ENCODE measurements around the gene FYTTD1. TPM values are rescaled to one million over a fixed set of nuclear protein-coding genes. Genes with fewer than 3 reads are reported as not detected.

The FYTTD1 gene
- total and polyA plus RNA-seq, 2 of the 4 experiments (the other 2 are of a cell fraction), result 20.4 to 50.2 TPM

DNA sequence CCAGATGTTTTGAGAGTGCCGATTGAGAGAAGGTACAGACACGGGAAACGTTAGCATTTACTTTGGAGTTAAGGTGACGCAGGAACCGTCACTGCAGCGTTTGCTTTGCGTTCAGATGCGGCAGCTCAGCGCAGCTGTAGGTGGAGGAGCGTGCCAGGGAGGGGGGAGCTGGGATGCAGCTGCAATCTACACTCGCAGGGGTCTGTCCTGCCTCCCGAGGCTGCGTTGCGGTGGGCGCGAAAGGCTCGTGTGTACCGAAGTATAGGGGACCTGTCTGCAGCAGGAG is 425 bp upstream of the FYTTD1 start:
- peak overlapping the region; percentile 75; the same call in 1 of the 2 replicates for H4K5ac ChIP-seq (ENCODE audit: low read depth, low read length)
- ChIA-PET CTCF (interaction anchor here (0.5 to 0.7 kb wide), 3 partner anchors 36 to 185 kb away, joined by 3 read pairs; no protein-coding TSS in a partner anchor), POLR2A (ENCODE audit: unreplicated experiment) (no interaction called here)
- dilution Hi-C loops (cut with HindIII; ENCODE audit: low sequenced_read_pairs, unreplicated experiment), result no loop called here
- H2BK5ac ChIP-seq (ENCODE audit: low read depth, low read length, poor library complexity, severe bottlenecking), result peak overlapping the region; percentile 80
- peak overlapping the region; percentile 67 for H4K91ac ChIP-seq (ENCODE audit: insufficient read depth, low read depth, low read length)
- no TSS peak for BruUV-seq (replicated peaks)
- H2AK9ac ChIP-seq (replicated peaks; ENCODE audit: low read depth, low read length, poor library complexity), result peak overlapping the region; percentile 85
- H3K27ac ChIP-seq (ENCODE audit: insufficient read depth, low read length), result peak overlapping the region; percentile 85
- peak overlapping the region; percentile 88 for H3K9ac ChIP-seq (ENCODE audit: low read depth, low read length)
- no peaks in the 10 kb centered on the region for H3K27me3 ChIP-seq (ENCODE audit: control insufficient read depth, insufficient read depth, low read length)
- peak overlapping the region; percentile 77 for H3K14ac ChIP-seq (replicated peaks; ENCODE audit: low read depth, low read length)
- H3K18ac ChIP-seq (ENCODE audit: low read depth, low read length), result peak overlapping the region; percentile 72
- intact Hi-C loops (cut with micrococcal nuclease), result loop anchor here (1.0 kb wide), 1 partner anchor 12 kb away; no protein-coding TSS in a partner anchor
- peaks cover 3% of the 10 kb centered on the region; the same call in 1 of the 2 replicates for H3K9me1 ChIP-seq (ENCODE audit: insufficient read depth, low read length)
- peak overlapping the region; percentile 92; the same call in 2 of the 3 replicates for H2BK15ac ChIP-seq (ENCODE audit: low read depth, low read length)
- peak overlapping the region; percentile 45 to 70 for H4K8ac ChIP-seq (ENCODE audit: low read depth in 2 of 2, low read length in 2 of 2)
- peak overlapping the region; percentile 99 for H3K4me2 ChIP-seq (ENCODE audit: low read depth, low read length)
- H3K23ac ChIP-seq (ENCODE audit: low read depth, low read length), result peak overlapping the region; percentile 98
- H4K20me1 ChIP-seq (ENCODE audit: insufficient read depth, low read length), result peaks cover 39% of the 10 kb centered on the region
- H2AK5ac ChIP-seq (ENCODE audit: low read depth, low read length), result peak overlapping the region; percentile 23; the same call in 1 of the 2 replicates
- H3K56ac ChIP-seq (ENCODE audit: extremely low read depth, insufficient read depth, low read length), result peak overlapping the region; percentile 56; the same call in 1 of the 2 replicates
- no peaks in the 10 kb centered on the region for H3K36me3 ChIP-seq (ENCODE audit: control insufficient read depth, insufficient read depth, low read length)
- H2BK120ac ChIP-seq (ENCODE audit: low read depth, low read length), result peak overlapping the region; percentile 75
- in situ Hi-C loops (cut with MboI; ENCODE audit: low sequenced_read_pairs), result no loop called here
- peak overlapping the region; percentile 100 for H2AFZ ChIP-seq (replicated peaks; ENCODE audit: low read length, poor library complexity)
- H3K4ac ChIP-seq (ENCODE audit: low read depth, low read length), result peak overlapping the region; percentile 90
- ATAC-seq (ENCODE audit: low read depth) (peak; percentile 36), DNase-seq (peak; percentile 76)
- H2BK20ac ChIP-seq (ENCODE audit: low read depth, low read length), result peak overlapping the region; percentile 24; the same call in 1 of the 2 replicates
- TF ChIP-seq MAZ (IDR thresholded peaks at IDR 0.05; ENCODE audit: borderline replicate concordance, low read depth, low read length) (no peak), BHLHE40 (IDR thresholded peaks at IDR 0.05; ENCODE audit: low read depth, low read length) (no peak), CEBPB (IDR thresholded peaks at IDR 0.05; ENCODE audit: low read depth, low read length) (no peak), NFE2L2 (IDR thresholded peaks at IDR 0.05; ENCODE audit: low read depth, low read length) (no peak), CHD1 (IDR thresholded peaks at IDR 0.05; ENCODE audit: low read depth, low read length) (no peak)
- TF ChIP-seq, protein P1, sequence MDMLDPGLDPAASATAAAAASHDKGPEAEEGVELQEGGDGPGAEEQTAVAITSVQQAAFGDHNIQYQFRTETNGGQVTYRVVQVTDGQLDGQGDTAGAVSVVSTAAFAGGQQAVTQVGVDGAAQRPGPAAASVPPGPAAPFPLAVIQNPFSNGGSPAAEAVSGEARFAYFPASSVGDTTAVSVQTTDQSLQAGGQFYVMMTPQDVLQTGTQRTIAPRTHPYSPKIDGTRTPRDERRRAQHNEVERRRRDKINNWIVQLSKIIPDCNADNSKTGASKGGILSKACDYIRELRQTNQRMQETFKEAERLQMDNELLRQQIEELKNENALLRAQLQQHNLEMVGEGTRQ (IDR thresholded peaks at IDR 0.05; ENCODE audit: low read depth, low read length), result no peak
- TF ChIP-seq, protein P2, sequence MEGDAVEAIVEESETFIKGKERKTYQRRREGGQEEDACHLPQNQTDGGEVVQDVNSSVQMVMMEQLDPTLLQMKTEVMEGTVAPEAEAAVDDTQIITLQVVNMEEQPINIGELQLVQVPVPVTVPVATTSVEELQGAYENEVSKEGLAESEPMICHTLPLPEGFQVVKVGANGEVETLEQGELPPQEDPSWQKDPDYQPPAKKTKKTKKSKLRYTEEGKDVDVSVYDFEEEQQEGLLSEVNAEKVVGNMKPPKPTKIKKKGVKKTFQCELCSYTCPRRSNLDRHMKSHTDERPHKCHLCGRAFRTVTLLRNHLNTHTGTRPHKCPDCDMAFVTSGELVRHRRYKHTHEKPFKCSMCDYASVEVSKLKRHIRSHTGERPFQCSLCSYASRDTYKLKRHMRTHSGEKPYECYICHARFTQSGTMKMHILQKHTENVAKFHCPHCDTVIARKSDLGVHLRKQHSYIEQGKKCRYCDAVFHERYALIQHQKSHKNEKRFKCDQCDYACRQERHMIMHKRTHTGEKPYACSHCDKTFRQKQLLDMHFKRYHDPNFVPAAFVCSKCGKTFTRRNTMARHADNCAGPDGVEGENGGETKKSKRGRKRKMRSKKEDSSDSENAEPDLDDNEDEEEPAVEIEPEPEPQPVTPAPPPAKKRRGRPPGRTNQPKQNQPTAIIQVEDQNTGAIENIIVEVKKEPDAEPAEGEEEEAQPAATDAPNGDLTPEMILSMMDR (conservative IDR thresholded peaks at IDR 0.05; ENCODE audit: low read depth, low read length), result no peak
- WGBS, 2 experiments (ENCODE audit: extremely low coverage in 2 of 2, insufficient read length in 1 of 2), result 0% methylated on average over 6 of the region's 18 CpGs; no CpG with 5 or more reads in 1 of the 2 experiments
- H3K4me1 ChIP-seq (ENCODE audit: control insufficient read depth, insufficient read depth, low read length), result peaks cover 2% of the 10 kb centered on the region
- peaks cover 7 to 17% of the 10 kb centered on the region in 2 experiments; a peak in 3 of 4 replicates for H3K79me1 ChIP-seq (ENCODE audit: low read depth in 1 of 2, low read length in 2 of 2)
- no peaks in the 10 kb centered on the region for H3K9me3 ChIP-seq (ENCODE audit: control insufficient read depth, insufficient read depth, low read length)
- peak overlapping the region; percentile 89 for H3K4me3 ChIP-seq (ENCODE audit: insufficient read depth, low read depth, low read length)
